Endothelial cell of umbilical vein (primary cell): ENCODE data around the gene PERM1. TPM values are rescaled to one million over a fixed set of nuclear protein-coding genes. Genes with fewer than 3 reads are reported as not detected.
A peak's percentile ranks its signal among the peaks of the same experiment; 100 is the strongest.

Experiments
- BruUV-seq: library from RNA; stranded (reverse); fragments of 400-500 nt; replicated peaks from 2 replicates; lab custom pipeline; 2021; lab: Mats Ljungman, UMichigan
- CTCF ChIA-PET: fragments of 300-600, 350-600 bp; sonication (Branson Sonifier 250); formaldehyde crosslinking; loops from one replicate; lab custom pipeline; 2021; ENCODE audit warnings: antibody characterized with exemption, inconsistent platforms; lab: Charles Lee
- POLR2A ChIA-PET: fragments of 300-600, 350-600 bp; sonication (Branson Sonifier 250); formaldehyde crosslinking; loops from one replicate; lab custom pipeline; 2021; ENCODE audit warnings: antibody characterized with exemption, inconsistent platforms; lab: Charles Lee
- DNase-seq: peaks from one replicate; pipeline ENCODE4 v3.0.0-alpha.2; 2011; ENCODE audit warnings: low read depth, low spot score
- FAIRE-seq: peaks from 2 replicates; lab custom pipeline; 2011; peaks lifted over from hg19 to GRCh38; lab: Jason Lieb, UNC
- H2AFZ ChIP-seq: 2 replicates; pipeline ENCODE4 v1.6.0; 2012; ENCODE audit warnings: low read depth, low read length, control low read depth, inconsistent platforms
- H3K27ac ChIP-seq: 2 replicates; pipeline ENCODE4 v1.5.1; 2011; ENCODE audit warnings: low read depth, mild to moderate bottlenecking, control low read depth, low read length, moderate library complexity; ENCODE audit not compliant: insufficient read depth
- H3K27me3 ChIP-seq, 2 experiments: 2 replicates each; pipeline versions ENCODE4 v1.6.0 to v1.6.1; 2011; ENCODE audit warnings: low read length in 2 of 2, mixed read lengths in 1 of 2; ENCODE audit not compliant: control insufficient read depth in 2 of 2, insufficient read depth in 2 of 2
- H3K36me3 ChIP-seq, 2 experiments: 2 replicates in 1 of 2; 3 replicates in 1 of 2; pipeline ENCODE4 v1.5.1; 2011; ENCODE audit warnings: low read length in 2 of 2, mild to moderate bottlenecking in 1 of 2, moderate library complexity in 1 of 2; ENCODE audit not compliant: control insufficient read depth in 2 of 2, insufficient read depth in 2 of 2; ENCODE audit errors: extremely low read depth in 1 of 2
- H3K4me1 ChIP-seq: 3 replicates; pipeline ENCODE4 v1.5.1; 2011; ENCODE audit warnings: mild to moderate bottlenecking, low read length; ENCODE audit not compliant: control insufficient read depth, insufficient read depth; ENCODE audit errors: extremely low read depth
- H3K4me2 ChIP-seq: 2 replicates; pipeline ENCODE4 v1.6.1; 2011; ENCODE audit warnings: low read length, control low read depth, mixed read lengths; ENCODE audit not compliant: insufficient read depth
- H3K4me3 ChIP-seq, 3 experiments: fragments of 200-600 bp in 1 of 3; sonication (generic), shearing (Covaris generic) in 1 of 3; replicated peaks in 1 of 3; 2 replicates each; pipeline ENCODE4 v1.5.1; 2011 to 2016; ENCODE audit warnings: control low read depth in 3 of 3, low read length in 3 of 3, mild to moderate bottlenecking in 2 of 3, inconsistent platforms in 1 of 3, low read depth in 1 of 3, moderate library complexity in 1 of 3; ENCODE audit not compliant: insufficient read depth in 1 of 3
- H3K79me2 ChIP-seq: 2 replicates; pipeline ENCODE4 v1.6.0; 2012; ENCODE audit warnings: low read length, inconsistent platforms; ENCODE audit not compliant: control insufficient read depth, insufficient read depth
- H3K9ac ChIP-seq: replicated peaks from 2 replicates; pipeline ENCODE3; 2011; ENCODE audit warnings: low read length, control low read depth; ENCODE audit not compliant: insufficient read depth; ENCODE audit errors: extremely low read depth
- H3K9me1 ChIP-seq: replicated peaks from 3 replicates; pipeline ENCODE4 v1.6.0; 2011; ENCODE audit warnings: mild to moderate bottlenecking, low read length; ENCODE audit not compliant: control insufficient read depth, insufficient read depth; ENCODE audit errors: extremely low read depth
- H3K9me3 ChIP-seq: replicated peaks from 2 replicates; pipeline ENCODE4 v1.5.1; 2012; ENCODE audit warnings: low read length, inconsistent platforms; ENCODE audit not compliant: control insufficient read depth, insufficient read depth
- H4K20me1 ChIP-seq: replicated peaks from 2 replicates; pipeline ENCODE3; 2011; ENCODE audit warnings: mild to moderate bottlenecking, low read length; ENCODE audit not compliant: control insufficient read depth, insufficient read depth; ENCODE audit errors: extremely low read depth
- CTCF ChIP-seq, 2 donors: IDR thresholded peaks; 1 replicate in 1 of 2; 2 replicates in 1 of 2; pipeline ENCODE4 v1.5.1; 2011; ENCODE audit warnings: low read length in 2 of 2, mild to moderate bottlenecking in 2 of 2, moderate library complexity in 2 of 2, control low read depth in 1 of 2, inconsistent platforms in 1 of 2, low read depth in 1 of 2; ENCODE audit not compliant: insufficient read depth in 1 of 2; ENCODE audit errors: extremely low read depth in 1 of 2
- EZH2 ChIP-seq: IDR thresholded peaks from 2 replicates; pipeline ENCODE4 v1.6.1; 2012; ENCODE audit warnings: borderline replicate concordance, low read depth, mild to moderate bottlenecking, moderate library complexity, low read length, inconsistent platforms; ENCODE audit not compliant: severe bottlenecking
- FOS ChIP-seq: IDR thresholded peaks from 2 replicates; pipeline ENCODE4 v1.6.1; 2011; ENCODE audit warnings: mild to moderate bottlenecking, low read length, moderate library complexity, borderline replicate concordance; ENCODE audit not compliant: insufficient read depth
- GATA2 ChIP-seq: IDR thresholded peaks from 2 replicates; pipeline ENCODE4 v1.7.0; 2011; ENCODE audit warnings: low read depth, mild to moderate bottlenecking, moderate library complexity, mixed read lengths, low read length; ENCODE audit not compliant: insufficient read length, insufficient read depth
- JUN ChIP-seq: IDR thresholded peaks from 2 replicates; pipeline ENCODE4 v1.6.1; 2011; ENCODE audit warnings: borderline replicate concordance, low read depth; ENCODE audit not compliant: insufficient read length, insufficient read depth
- MAX ChIP-seq: IDR thresholded peaks from 2 replicates; pipeline ENCODE4 v1.6.1; 2011; ENCODE audit not compliant: insufficient read depth, insufficient read length
- MYC ChIP-seq: IDR thresholded peaks from one replicate; pipeline ENCODE4 v1.6.1; 2011; ENCODE audit warnings: mild to moderate bottlenecking, low read depth, low read length
- POLR2A ChIP-seq: IDR thresholded peaks from 2 replicates; pipeline ENCODE4 v1.6.1; 2012; ENCODE audit warnings: low read depth, mild to moderate bottlenecking, control low read depth, low read length
- POLR2AphosphoS5 ChIP-seq: IDR thresholded peaks from 2 replicates; pipeline ENCODE4 v1.6.1; 2012; ENCODE audit warnings: low read depth, mild to moderate bottlenecking, control low read depth, low read length, moderate library complexity; ENCODE audit not compliant: insufficient read depth
- dilution Hi-C: fragments of 300-500 bp; cut with MboI; formaldehyde crosslinking; loops from one replicate; pipeline ENCODE4 v1.15.0; 2019; ENCODE audit warnings: low sequenced_read_pairs; ENCODE audit not compliant: extremely low pct_ligation_motif_present
- intact Hi-C: fragments of 100-400 bp; cut with micrococcal nuclease; formaldehyde crosslinking; loops from one replicate; pipeline ENCODE4 v1.10.0; 2022
- polyA plus RNA-seq, 4 experiments: library from polyadenylated mRNA; depleted of rRNA in 3 of 4; stranded (reverse) in 3 of 4; unstranded in 1 of 4; fragments of >200 nt; gene quantifications; 2 replicates each; pipeline versions ENCODE4 v1.2.1 to v1.2.3, GENCODE V29; 2011 to 2012; ENCODE audit warnings: missing spikeins in 1 of 4
- total RNA-seq: library from RNA; stranded (reverse); gene quantifications from 2 replicates; pipeline ENCODE4 v1.2.3, GENCODE V29; 2021

Gene PERM1
- total and polyA plus RNA-seq, 2 donors (not counting 3 experiments of a cell fraction or from before 2014, with no cell fraction given) = not detected

- Histone ChIP-seq H4K20me1 (no peaks in the 10 kb centered on the region), H3K36me3 (no peaks in the 10 kb centered on the region), H3K27me3 (peaks cover 2% of the 10 kb centered on the region in 2 experiments), H2AFZ (no peak overlapping the region), H3K9me3 (no peaks in the 10 kb centered on the region), H3K9ac (no peak overlapping the region), H3K9me1 (no peaks in the 10 kb centered on the region), H3K4me3 (no peak overlapping the region), H3K27ac (no peak overlapping the region), H3K4me1 (no peaks in the 10 kb centered on the region), H3K4me2 (no peak overlapping the region), H3K79me2 (no peaks in the 10 kb centered on the region)
- CTCF ChIA-PET = no interaction called here
- intact Hi-C loops = no loop called here
- DNase-seq (no peak), FAIRE-seq (no peak)
- no TSS peak for BruUV-seq
- dilution Hi-C loops = no loop called here
- POLR2A ChIA-PET = no interaction called here
- no peak for TF ChIP-seq POLR2A
- TF ChIP-seq GATA2 = no peak
- TF ChIP-seq EZH2 = no peak
- no peak for TF ChIP-seq MYC
These were observed 10.0 kb downstream of the PERM1 start for GRCh38 chr1:971751-972506.

- no peak for DNase-seq
- intact Hi-C loops (no loop called here), dilution Hi-C loops (no loop called here)
- FAIRE-seq = no peak
- no TSS peak for BruUV-seq
- Histone ChIP-seq H3K9me3 (no peaks in the 10 kb centered on the region), H3K9ac (no peak overlapping the region), H3K4me1 (peaks cover 6% of the 10 kb centered on the region), H3K27ac (no peak overlapping the region), H3K4me2 (no peak overlapping the region), H3K36me3 (no peaks in the 10 kb centered on the region), H3K9me1 (no peaks in the 10 kb centered on the region), H3K79me2 (no peaks in the 10 kb centered on the region), H3K27me3 (peaks cover 2% of the 10 kb centered on the region in 2 experiments), H3K4me3 (no peak overlapping the region), H4K20me1 (no peaks in the 10 kb centered on the region), H2AFZ (no peak overlapping the region)
- POLR2A ChIA-PET = no interaction called here
- no peak for TF ChIP-seq FOS
- TF ChIP-seq EZH2 = peak; percentile 14
- no peak for TF ChIP-seq POLR2AphosphoS5
- TF ChIP-seq CTCF (IDR thresholded peaks at IDR 0.05; ENCODE audit: extremely low read depth in 1 of 2, insufficient read depth in 1 of 2, low read depth in 1 of 2, low read length in 2 of 2) = no peak
- TF ChIP-seq JUN = no peak
- TF ChIP-seq MYC = no peak
- no peak for TF ChIP-seq MAX
- no peak for TF ChIP-seq POLR2A
- CTCF ChIA-PET = interaction anchor here (1.0 kb wide), 1 partner anchor 41 kb away, joined by 4 read pairs; no protein-coding TSS in a partner anchor
These were observed 10.7 kb downstream of the PERM1 start for GRCh38 chr1:970973-971730.
